VCaP (cell line): Measurements from ENCODE around the gene FAHD1.

Source experiments
- H3K27ac ChIP-seq: fragments of 450-650 bp; 2 replicates; pipeline ENCODE4 v1.5.1; 2017
- TF ChIP-seq, protein P1 (sequence below): fragments of 450-650 bp; conservative IDR thresholded peaks from 2 replicates; pipeline ENCODE4 v1.5.1; 2017; ENCODE audit warnings: mild to moderate bottlenecking, moderate library complexity

FAHD1 gene

DNA sequence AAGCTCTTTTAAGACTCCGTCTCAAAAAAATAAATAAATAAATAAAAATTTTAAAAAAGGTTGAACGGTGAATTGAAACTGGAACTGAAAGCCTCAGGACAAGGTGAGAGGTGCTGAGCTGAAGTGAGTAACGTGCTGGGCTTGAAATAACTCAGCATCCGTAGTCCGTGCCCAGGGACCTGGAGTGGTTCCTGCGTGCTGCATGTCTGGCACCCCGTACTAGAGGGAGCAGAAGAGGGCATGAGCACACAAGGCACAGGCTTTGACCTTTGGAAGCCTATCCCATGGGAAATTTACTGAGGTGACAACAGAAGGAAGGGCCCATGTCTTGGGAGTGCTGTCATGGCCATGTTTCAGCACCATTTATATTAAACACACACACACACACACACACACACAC lies 49.5 kb downstream of the FAHD1 start:
- no peak overlapping the region for H3K27ac ChIP-seq
- TF ChIP-seq, protein P1, sequence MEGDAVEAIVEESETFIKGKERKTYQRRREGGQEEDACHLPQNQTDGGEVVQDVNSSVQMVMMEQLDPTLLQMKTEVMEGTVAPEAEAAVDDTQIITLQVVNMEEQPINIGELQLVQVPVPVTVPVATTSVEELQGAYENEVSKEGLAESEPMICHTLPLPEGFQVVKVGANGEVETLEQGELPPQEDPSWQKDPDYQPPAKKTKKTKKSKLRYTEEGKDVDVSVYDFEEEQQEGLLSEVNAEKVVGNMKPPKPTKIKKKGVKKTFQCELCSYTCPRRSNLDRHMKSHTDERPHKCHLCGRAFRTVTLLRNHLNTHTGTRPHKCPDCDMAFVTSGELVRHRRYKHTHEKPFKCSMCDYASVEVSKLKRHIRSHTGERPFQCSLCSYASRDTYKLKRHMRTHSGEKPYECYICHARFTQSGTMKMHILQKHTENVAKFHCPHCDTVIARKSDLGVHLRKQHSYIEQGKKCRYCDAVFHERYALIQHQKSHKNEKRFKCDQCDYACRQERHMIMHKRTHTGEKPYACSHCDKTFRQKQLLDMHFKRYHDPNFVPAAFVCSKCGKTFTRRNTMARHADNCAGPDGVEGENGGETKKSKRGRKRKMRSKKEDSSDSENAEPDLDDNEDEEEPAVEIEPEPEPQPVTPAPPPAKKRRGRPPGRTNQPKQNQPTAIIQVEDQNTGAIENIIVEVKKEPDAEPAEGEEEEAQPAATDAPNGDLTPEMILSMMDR = no peak

DNA sequence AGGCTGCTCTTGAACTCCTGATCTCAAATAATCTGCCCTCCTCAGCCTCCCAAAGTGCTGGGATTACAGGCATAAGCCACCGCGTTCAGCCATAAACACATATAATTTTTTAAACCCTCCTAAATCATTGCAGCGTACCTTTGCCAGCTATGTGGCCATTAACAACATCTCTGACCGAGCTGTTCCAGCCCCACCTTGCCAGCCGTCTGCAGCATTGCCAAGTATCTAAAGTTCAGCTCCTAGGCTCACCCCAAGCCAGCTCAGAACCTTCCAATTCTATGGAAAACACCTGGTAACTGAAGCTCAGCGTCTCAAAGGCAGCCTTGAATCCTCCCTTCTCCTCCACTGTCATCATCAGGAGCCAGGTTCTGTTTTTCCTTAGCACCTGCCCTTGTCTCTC lies 50.1 kb downstream of the FAHD1 start:
- TF ChIP-seq, protein P1 = no peak
- no peak overlapping the region for H3K27ac ChIP-seq

DNA sequence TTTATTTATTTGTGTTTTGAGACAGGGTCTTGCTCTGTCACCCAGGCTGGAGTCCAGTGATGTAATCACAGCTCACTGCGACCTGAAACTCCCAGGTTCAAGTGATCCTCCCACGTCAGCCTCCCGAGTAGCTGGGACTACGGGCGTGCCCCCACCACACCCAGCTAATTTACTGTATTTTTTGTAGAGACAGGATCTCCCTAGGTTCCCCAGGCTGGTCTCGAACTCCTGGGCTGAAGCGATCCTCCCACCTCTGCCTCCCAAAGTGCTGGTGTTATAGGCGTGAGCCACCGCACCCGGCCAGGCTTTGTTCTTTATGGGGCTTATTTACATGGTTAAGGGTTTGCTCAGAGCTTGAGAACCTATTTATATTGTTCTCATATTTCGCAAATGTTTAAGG lies 50.8 kb downstream of the FAHD1 start:
- TF ChIP-seq, protein P1 = no peak
- H3K27ac ChIP-seq = no peak overlapping the region

DNA sequence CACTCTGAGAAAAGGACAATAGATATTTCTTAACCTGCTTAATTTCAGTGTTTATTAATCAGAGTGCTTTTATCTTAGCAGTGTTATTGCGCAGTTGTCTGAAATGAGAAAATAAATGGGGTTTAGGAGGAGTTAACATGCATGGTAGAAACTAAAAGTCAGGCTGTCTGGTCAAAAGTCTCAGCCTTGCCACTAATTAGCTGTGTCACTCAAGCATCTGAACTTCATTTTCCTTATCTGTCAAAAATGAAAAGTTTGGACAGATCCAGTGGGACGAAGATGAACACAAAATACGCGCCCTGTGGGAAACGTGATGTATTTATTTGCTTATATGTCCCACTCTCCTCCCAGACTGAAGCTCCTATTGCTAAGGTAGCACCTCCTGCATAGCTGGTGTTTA lies 51.2 kb downstream of the FAHD1 start:
- no peak overlapping the region for H3K27ac ChIP-seq
- TF ChIP-seq, protein P1 = no peak
